IMR-90 (cell line): ENCODE results near the gene MIEF1. TPM values are rescaled to one million over a fixed set of nuclear protein-coding genes. Genes with fewer than 3 reads are reported as not detected.

Experiments
- ATAC-seq: fragments of 200-7000 bp; cut with Tn5 transposase; 2 replicates; pipeline ENCODE4 v1.9.1; 2020; ENCODE audit warnings: low read depth, mild to moderate bottlenecking, moderate library complexity
- BruUV-seq: library from RNA; stranded (reverse); fragments of 400-500 nt; replicated peaks from 2 replicates; lab custom pipeline; 2021; lab: Mats Ljungman, UMichigan
- CTCF ChIA-PET: fragments of 300-600 bp; formaldehyde crosslinking; extraction: SDS; loops from one replicate; lab custom pipeline; 2021; ENCODE audit warnings: antibody characterized with exemption; lab: Yijun Ruan, JAX
- POLR2A ChIA-PET: fragments of 300-600 bp; sonication (Branson Sonifier 250); formaldehyde crosslinking; loops from one replicate; lab custom pipeline; 2022; ENCODE audit warnings: antibody characterized with exemption; ENCODE audit not compliant: unreplicated experiment; lab: Charles Lee
- DNase-seq: peaks from one replicate; pipeline ENCODE4 v3.0.0; 2013
- H2AFZ ChIP-seq: replicated peaks from 2 replicates; pipeline ENCODE3; 2013; ENCODE audit warnings: low read length, mild to moderate bottlenecking; ENCODE audit not compliant: poor library complexity
- H2AK5ac ChIP-seq: 2 replicates; pipeline ENCODE4 v1.6.1; 2013; ENCODE audit warnings: low read depth, low read length, inconsistent platforms
- H2AK9ac ChIP-seq: replicated peaks from 2 replicates; pipeline ENCODE3; 2013; ENCODE audit warnings: mild to moderate bottlenecking, low read depth, low read length, moderate library complexity; ENCODE audit not compliant: poor library complexity
- H2BK120ac ChIP-seq: 2 replicates; pipeline ENCODE4 v1.6.1; 2013; ENCODE audit warnings: low read depth, low read length, inconsistent platforms
- H2BK15ac ChIP-seq: 3 replicates; pipeline ENCODE4 v1.6.1; 2013; ENCODE audit warnings: low read depth, low read length, inconsistent platforms
- H2BK20ac ChIP-seq: 2 replicates; pipeline ENCODE4 v1.6.1; 2013; ENCODE audit warnings: low read depth, mild to moderate bottlenecking, inconsistent platforms, low read length, moderate library complexity
- H2BK5ac ChIP-seq: 2 replicates; pipeline ENCODE4 v1.6.1; 2013; ENCODE audit warnings: mild to moderate bottlenecking, low read depth, low read length, inconsistent platforms; ENCODE audit not compliant: poor library complexity, severe bottlenecking
- H3K14ac ChIP-seq: replicated peaks from 2 replicates; pipeline ENCODE4 v1.6.1; 2013; ENCODE audit warnings: low read depth, low read length, inconsistent platforms
- H3K18ac ChIP-seq: 2 replicates; pipeline ENCODE4 v1.6.1; 2013; ENCODE audit warnings: low read depth, low read length, control low read depth
- H3K23ac ChIP-seq: 2 replicates; pipeline ENCODE4 v1.6.1; 2013; ENCODE audit warnings: low read depth, low read length, inconsistent platforms
- H3K27ac ChIP-seq: 2 replicates; pipeline ENCODE4 v1.5.1; 2013; ENCODE audit warnings: mild to moderate bottlenecking, control low read depth, low read length; ENCODE audit not compliant: insufficient read depth
- H3K27me3 ChIP-seq: 2 replicates; pipeline ENCODE4 v1.6.1; 2013; ENCODE audit warnings: low read length; ENCODE audit not compliant: control insufficient read depth, insufficient read depth
- H3K36me3 ChIP-seq: 2 replicates; pipeline ENCODE4 v1.6.1; 2013; ENCODE audit warnings: low read length, mixed read lengths; ENCODE audit not compliant: control insufficient read depth, insufficient read depth
- H3K4ac ChIP-seq: 2 replicates; pipeline ENCODE4 v1.6.1; 2013; ENCODE audit warnings: low read depth, low read length, inconsistent platforms
- H3K4me1 ChIP-seq: 2 replicates; pipeline ENCODE4 v1.6.1; 2013; ENCODE audit warnings: low read length, mixed read lengths; ENCODE audit not compliant: control insufficient read depth, insufficient read depth
- H3K4me2 ChIP-seq: 2 replicates; pipeline ENCODE4 v1.6.1; 2013; ENCODE audit warnings: low read depth, mild to moderate bottlenecking, control low read depth, low read length, moderate library complexity
- H3K4me3 ChIP-seq: 2 replicates; pipeline ENCODE4 v1.5.1; 2013; ENCODE audit warnings: low read depth, mild to moderate bottlenecking, control low read depth, low read length, moderate library complexity; ENCODE audit not compliant: insufficient read depth
- H3K56ac ChIP-seq: 2 replicates; pipeline ENCODE4 v1.6.1; 2013; ENCODE audit warnings: low read length, inconsistent platforms; ENCODE audit not compliant: insufficient read depth; ENCODE audit errors: extremely low read depth
- H3K79me1 ChIP-seq, 2 experiments: 2 replicates each; pipeline ENCODE4 v1.6.1; 2013; ENCODE audit warnings: low read length in 2 of 2, inconsistent platforms in 1 of 2, low read depth in 1 of 2
- H3K9ac ChIP-seq: 2 replicates; pipeline ENCODE4 v1.6.1; 2013; ENCODE audit warnings: low read depth, low read length, control low read depth
- H3K9me1 ChIP-seq: 2 replicates; pipeline ENCODE4 v1.6.1; 2013; ENCODE audit warnings: low read length, inconsistent platforms; ENCODE audit not compliant: insufficient read depth
- H3K9me3 ChIP-seq: 2 replicates; pipeline ENCODE4 v1.6.1; 2013; ENCODE audit warnings: low read length; ENCODE audit not compliant: control insufficient read depth, insufficient read depth
- H4K20me1 ChIP-seq: 2 replicates; pipeline ENCODE4 v1.6.1; 2013; ENCODE audit warnings: low read length, inconsistent platforms; ENCODE audit not compliant: insufficient read depth
- H4K5ac ChIP-seq: 2 replicates; pipeline ENCODE4 v1.6.1; 2013; ENCODE audit warnings: mild to moderate bottlenecking, low read depth, low read length, control low read depth
- H4K8ac ChIP-seq, 2 experiments: 2 replicates each; pipeline ENCODE4 v1.6.1; 2013; ENCODE audit warnings: low read depth in 2 of 2, low read length in 2 of 2, control low read depth in 1 of 2, inconsistent platforms in 1 of 2
- H4K91ac ChIP-seq: 2 replicates; pipeline ENCODE4 v1.6.1; 2013; ENCODE audit warnings: low read depth, low read length, inconsistent platforms; ENCODE audit not compliant: insufficient read depth
- BHLHE40 ChIP-seq: fragments of 150-350 bp; IDR thresholded peaks from 2 replicates; pipeline ENCODE4 v1.6.1; 2016; ENCODE audit warnings: mild to moderate bottlenecking, low read depth, low read length
- FOS ChIP-seq: fragments of 150-350 bp; IDR thresholded peaks from 2 replicates; pipeline ENCODE4 v1.6.1; 2016; ENCODE audit warnings: low read depth, low read length
- MAFK ChIP-seq: IDR thresholded peaks from 2 replicates; pipeline ENCODE4 v1.6.1; 2012; ENCODE audit warnings: low read depth, low read length, improper control_type of control experiment
- NFE2L2 ChIP-seq: fragments of 150-350 bp; IDR thresholded peaks from 2 replicates; pipeline ENCODE4 v1.6.1; 2016; ENCODE audit warnings: low read depth, mild to moderate bottlenecking, low read length
- RAD21 ChIP-seq: IDR thresholded peaks from 2 replicates; pipeline ENCODE4 v1.6.1; 2012; ENCODE audit warnings: low read length, improper control_type of control experiment
- WGBS, 2 experiments: methylation state at CpG; one replicate each; pipeline versions ENCODE4 v1.1.5 to v1.1.7; 2013; ENCODE audit warnings: missing lambda C conversion rate in 2 of 2; ENCODE audit not compliant: insufficient read length in 1 of 2; ENCODE audit errors: extremely low coverage in 2 of 2; 5-methylcytosine and 5-hydroxymethylcytosine counted together
- dilution Hi-C: fragments of 300-500 bp; cut with HindIII; formaldehyde crosslinking; loops from one replicate; pipeline ENCODE4 v1.14.3; 2018; ENCODE audit warnings: low sequenced_read_pairs; ENCODE audit not compliant: unreplicated experiment
- in situ Hi-C: fragments of 300-500 bp; cut with MboI; formaldehyde crosslinking; loops from 3 replicates; pipeline ENCODE4 v1.14.3; 2019; ENCODE audit warnings: low sequenced_read_pairs, inconsistent platforms, mixed read lengths
- intact Hi-C: fragments of 100-400 bp; cut with micrococcal nuclease; formaldehyde crosslinking; loops from 2 replicates; pipeline ENCODE4 v1.10.0; 2022
- polyA plus RNA-seq, 3 experiments: library from polyadenylated mRNA; depleted of rRNA; stranded (reverse); fragments of >200 nt; gene quantifications; 2 replicates each; pipeline ENCODE4 v1.2.3, GENCODE V29; 2012; ENCODE audit warnings: low replicate concordance in 1 of 3
- total RNA-seq: library from RNA; depleted of rRNA; stranded (reverse); fragments of >200 nt; gene quantifications from 2 replicates; pipeline ENCODE4 v1.2.3, GENCODE V29; 2012

MIEF1 gene
- total and polyA plus RNA-seq, 2 of the 4 experiments (the other 2 are of a cell fraction) = 9.7 to 16.9 TPM

GRCh38 chr22:39535357-39535725, 33.3 kb downstream of the MIEF1 start:
- Histone ChIP-seq H2BK20ac (no peak overlapping the region), H3K23ac (no peak overlapping the region), H3K27me3 (peaks cover 11% of the 10 kb centered on the region), H3K56ac (no peak overlapping the region), H3K9me1 (no peaks in the 10 kb centered on the region), H3K36me3 (peaks cover 3% of the 10 kb centered on the region; the same call in 1 of the 2 replicates), H2BK5ac (no peak overlapping the region), H2AK9ac (no peak overlapping the region), H4K20me1 (peaks cover 9% of the 10 kb centered on the region; the same call in 1 of the 2 replicates), H3K4ac (no peak overlapping the region), H4K91ac (no peak overlapping the region), H3K14ac (no peak overlapping the region), H3K4me3 (no peak overlapping the region), H3K9me3 (no peaks in the 10 kb centered on the region), H2BK15ac (no peak overlapping the region), H4K5ac (no peak overlapping the region), H4K8ac (no peak overlapping the region), H3K79me1 (peaks cover 17 to 21% of the 10 kb centered on the region in 2 experiments), H3K18ac (no peak overlapping the region), H3K4me2 (no peak overlapping the region), H3K9ac (no peak overlapping the region), H3K27ac (no peak overlapping the region), H2AK5ac (no peak overlapping the region), H3K4me1 (peaks cover 7% of the 10 kb centered on the region), H2AFZ (peak overlapping the region; percentile 96), H2BK120ac (no peak overlapping the region)
- intact Hi-C loops (loop anchor here (2.0 to 10.0 kb wide), 2 partner anchors 639 to 813 kb away; partner anchors contain the start of gene TNRC6B), in situ Hi-C loops (loop anchor here (5.0 to 10.0 kb wide), 3 partner anchors 492 to 809 kb away; partner anchors contain the start of gene ADSL), dilution Hi-C loops (no loop called here)
- CTCF ChIA-PET = interaction anchor here (0.5 to 4.0 kb wide), 6 partner anchors 8 to 508 kb away, joined by 3 to 29 read pairs (median 5); no protein-coding TSS in a partner anchor
- DNase-seq (no peak), ATAC-seq (no peak)
- POLR2A ChIA-PET = interaction anchor here (0.5 to 1.0 kb wide), 2 partner anchors 9 to 501 kb away, joined by 4 to 5 read pairs; no protein-coding TSS in a partner anchor
- BruUV-seq = no TSS peak
- 50% methylated on average over 2 of the region's 13 CpGs; no CpG with 5 or more reads in 1 of the 2 experiments for WGBS, 2 experiments
- no peak for TF ChIP-seq RAD21
- TF ChIP-seq FOS = no peak
- TF ChIP-seq BHLHE40 = no peak
- TF ChIP-seq MAFK = no peak
- no peak for TF ChIP-seq NFE2L2
